Fibroblast of mammary gland (primary cell): Measurements from ENCODE around the gene VASN.
A peak's percentile ranks its signal among the peaks of the same experiment; 100 is the strongest.

Source experiments
- DNase-seq: peaks from one replicate; pipeline ENCODE4 v3.0.0-alpha.2; 2010; ENCODE audit warnings: low read depth
- H3K4me3 ChIP-seq: 2 replicates; pipeline ENCODE4 v1.5.1; 2011; ENCODE audit warnings: low read depth, mild to moderate bottlenecking, low read length, moderate library complexity; ENCODE audit not compliant: control insufficient read depth
- TF ChIP-seq, protein P1 (sequence below): conservative IDR thresholded peaks from 2 replicates; pipeline ENCODE4 v1.5.1; 2011; ENCODE audit warnings: low read depth, low read length, inconsistent platforms; ENCODE audit not compliant: control insufficient read depth, insufficient read depth

VASN gene

DNA sequence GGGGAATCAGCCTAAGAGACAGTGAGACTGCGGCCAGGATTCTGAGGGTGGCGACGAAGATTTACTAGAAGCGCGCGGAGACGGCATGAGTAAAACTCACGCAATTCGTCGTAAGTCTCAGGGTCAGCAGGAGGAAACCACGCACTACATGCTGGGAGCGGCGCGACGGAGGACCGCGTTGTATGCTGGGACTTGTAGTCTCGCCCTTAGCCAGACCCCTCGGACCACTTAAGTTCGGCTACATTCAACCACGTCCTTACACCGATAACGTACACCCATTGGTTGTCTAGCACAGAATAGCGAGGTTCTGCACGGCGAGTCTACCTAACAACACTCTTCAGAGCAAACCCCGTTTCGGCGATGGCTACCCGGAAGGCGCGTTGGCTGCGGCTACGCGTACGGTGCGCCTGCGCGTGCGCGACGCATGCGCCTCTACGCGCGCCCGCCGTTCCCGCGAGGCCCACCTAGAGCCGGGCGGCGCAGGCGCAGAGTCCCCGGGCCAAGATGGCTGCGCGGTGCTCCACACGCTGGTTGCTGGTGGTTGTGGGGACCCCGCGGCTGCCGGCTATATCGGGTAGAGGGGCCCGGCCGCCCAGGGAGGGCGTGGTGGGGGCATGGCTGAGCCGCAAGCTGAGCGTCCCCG, 53.9 kb downstream of the VASN start, which contains the start of gene DNAJA3:
Gene DNAJA3 (plus strand): TSS at position 491 of the 643 bp plus-strand sequence. CDS start 14 bp downstream, at position 505.
- H3K4me3 ChIP-seq = peak within 1 kb of the TSS; percentile 97
- DNase-seq = peak; percentile 97
- TF ChIP-seq, protein P1, sequence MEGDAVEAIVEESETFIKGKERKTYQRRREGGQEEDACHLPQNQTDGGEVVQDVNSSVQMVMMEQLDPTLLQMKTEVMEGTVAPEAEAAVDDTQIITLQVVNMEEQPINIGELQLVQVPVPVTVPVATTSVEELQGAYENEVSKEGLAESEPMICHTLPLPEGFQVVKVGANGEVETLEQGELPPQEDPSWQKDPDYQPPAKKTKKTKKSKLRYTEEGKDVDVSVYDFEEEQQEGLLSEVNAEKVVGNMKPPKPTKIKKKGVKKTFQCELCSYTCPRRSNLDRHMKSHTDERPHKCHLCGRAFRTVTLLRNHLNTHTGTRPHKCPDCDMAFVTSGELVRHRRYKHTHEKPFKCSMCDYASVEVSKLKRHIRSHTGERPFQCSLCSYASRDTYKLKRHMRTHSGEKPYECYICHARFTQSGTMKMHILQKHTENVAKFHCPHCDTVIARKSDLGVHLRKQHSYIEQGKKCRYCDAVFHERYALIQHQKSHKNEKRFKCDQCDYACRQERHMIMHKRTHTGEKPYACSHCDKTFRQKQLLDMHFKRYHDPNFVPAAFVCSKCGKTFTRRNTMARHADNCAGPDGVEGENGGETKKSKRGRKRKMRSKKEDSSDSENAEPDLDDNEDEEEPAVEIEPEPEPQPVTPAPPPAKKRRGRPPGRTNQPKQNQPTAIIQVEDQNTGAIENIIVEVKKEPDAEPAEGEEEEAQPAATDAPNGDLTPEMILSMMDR = no peak

DNA sequence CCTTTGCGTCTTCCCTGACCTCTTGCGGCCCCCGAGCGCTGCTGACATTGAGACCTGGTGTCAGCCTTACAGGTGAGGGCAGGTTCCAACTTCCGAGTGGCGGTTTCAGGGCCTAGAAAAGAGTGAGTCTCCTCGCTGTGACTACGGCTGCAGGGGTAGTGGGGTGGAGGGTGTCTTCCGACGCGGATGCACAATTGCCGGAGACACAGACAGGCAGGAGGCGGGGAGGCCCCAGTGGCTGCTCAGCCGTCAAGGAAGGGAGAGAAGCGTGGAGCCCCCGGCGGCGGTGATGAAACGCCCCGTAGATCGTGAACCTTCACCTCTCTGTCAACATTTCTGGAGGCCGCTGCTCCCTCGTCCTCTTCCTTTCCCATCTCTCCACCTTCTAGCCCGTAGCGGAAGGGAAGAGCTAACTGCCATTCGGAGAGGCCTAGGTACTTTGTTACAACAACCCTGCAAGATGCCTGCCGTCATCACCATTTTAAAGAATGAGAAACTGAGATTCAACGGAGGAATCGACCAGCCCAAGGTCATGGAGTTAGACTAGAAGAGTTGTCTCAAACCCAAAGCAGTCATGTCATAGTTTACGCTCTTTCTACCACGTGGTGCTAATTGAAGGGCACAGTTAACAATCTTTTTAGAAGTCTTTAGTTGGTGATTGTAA, 54.5 kb downstream of the VASN start:
- TF ChIP-seq, protein P1 = no peak
- peak overlapping the region; percentile 97 for H3K4me3 ChIP-seq
- DNase-seq = no peak

DNA sequence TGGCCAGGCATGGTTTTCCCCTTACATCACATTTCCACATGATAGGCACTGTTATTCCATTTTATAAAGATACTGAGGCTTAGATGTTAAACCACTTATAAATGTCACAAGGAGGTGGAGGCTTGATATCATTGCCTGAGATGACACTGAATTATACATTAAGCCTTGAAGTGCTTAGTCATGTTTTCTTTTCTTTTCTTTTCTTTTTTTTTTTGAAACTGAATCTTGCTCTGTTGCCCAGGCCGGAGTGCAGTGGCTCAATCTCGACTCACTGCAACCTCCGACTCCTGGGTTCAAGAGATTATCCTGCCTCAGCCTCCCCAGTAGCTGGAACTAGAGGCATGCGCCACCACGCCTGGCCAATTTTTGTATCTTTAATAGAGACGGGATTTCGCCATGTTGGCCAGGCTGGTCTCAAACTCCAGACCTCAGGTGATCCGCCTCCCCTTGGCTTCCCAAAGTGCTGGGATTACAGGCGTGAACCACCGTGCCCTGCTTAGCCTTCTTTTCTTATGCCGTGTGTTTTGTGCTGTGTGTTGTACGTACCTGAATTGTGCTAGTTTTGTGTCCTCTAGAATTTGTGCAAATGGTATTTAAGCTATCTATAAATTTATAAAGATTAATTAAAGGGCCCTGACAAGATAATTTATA, 55.2 kb downstream of the VASN start:
- DNase-seq = no peak
- TF ChIP-seq, protein P1 = no peak
- peak overlapping the region; percentile 97 for H3K4me3 ChIP-seq

DNA sequence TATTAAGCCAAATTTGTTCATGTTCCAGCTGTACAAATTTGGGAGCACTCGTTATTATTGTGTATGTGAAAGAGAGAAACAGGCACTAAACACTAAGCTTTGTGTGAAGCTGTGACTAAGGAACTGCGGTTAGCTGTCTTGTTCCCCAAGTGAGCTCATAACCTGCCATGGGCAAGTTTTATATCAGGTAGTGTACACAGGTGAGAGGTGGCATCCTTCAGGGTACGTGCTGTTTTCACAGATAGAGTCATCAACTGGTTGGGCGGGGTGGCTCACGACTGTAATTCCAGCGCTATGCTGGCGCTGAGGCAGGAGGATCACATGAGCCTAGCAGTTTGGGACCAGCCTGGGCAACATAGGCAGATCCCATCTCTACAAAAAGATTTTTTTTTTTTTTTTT, 56.9 kb downstream of the VASN start:
- no peak for DNase-seq
- TF ChIP-seq, protein P1 = no peak
- no peak overlapping the region for H3K4me3 ChIP-seq

DNA sequence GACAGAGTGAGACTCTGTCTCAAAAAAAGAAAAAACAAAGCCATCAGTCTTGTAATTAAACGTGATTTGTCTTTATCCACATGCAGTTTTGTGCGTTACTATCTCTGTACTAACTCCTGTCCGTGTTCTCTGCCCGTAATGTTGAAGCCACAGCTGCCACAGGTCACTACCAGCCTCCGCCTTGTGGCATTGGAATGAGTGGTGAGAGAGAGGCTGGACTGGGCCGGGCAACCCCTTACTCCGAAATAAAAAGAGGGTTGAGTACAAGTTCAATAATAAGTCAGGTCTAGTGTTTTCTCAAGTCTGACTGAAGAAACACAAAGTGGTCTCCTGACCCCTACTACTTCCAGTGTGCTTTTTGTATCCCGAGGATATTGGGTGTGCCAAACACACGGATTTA, 59.4 kb downstream of the VASN start:
- no peak for DNase-seq
- no peak overlapping the region for H3K4me3 ChIP-seq
- TF ChIP-seq, protein P1 = no peak
